Purkinje cell (primary cell): ENCODE data around the gene OSTF1. TPM values are rescaled to one million over a fixed set of nuclear protein-coding genes. Genes with fewer than 3 reads are reported as not detected.

Experiments used
- polyA plus RNA-seq: library from polyadenylated mRNA; unstranded; fragments of >200 nt; fragmentation: Nextera tagmentation; gene quantifications from 2 replicates; pipeline ENCODE4 v1.2.1, GENCODE V29; 2014

The OSTF1 gene, protein sequence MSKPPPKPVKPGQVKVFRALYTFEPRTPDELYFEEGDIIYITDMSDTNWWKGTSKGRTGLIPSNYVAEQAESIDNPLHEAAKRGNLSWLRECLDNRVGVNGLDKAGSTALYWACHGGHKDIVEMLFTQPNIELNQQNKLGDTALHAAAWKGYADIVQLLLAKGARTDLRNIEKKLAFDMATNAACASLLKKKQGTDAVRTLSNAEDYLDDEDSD
- 26.5 and 48.7 TPM in 2 replicates for polyA plus RNA-seq

DNA sequence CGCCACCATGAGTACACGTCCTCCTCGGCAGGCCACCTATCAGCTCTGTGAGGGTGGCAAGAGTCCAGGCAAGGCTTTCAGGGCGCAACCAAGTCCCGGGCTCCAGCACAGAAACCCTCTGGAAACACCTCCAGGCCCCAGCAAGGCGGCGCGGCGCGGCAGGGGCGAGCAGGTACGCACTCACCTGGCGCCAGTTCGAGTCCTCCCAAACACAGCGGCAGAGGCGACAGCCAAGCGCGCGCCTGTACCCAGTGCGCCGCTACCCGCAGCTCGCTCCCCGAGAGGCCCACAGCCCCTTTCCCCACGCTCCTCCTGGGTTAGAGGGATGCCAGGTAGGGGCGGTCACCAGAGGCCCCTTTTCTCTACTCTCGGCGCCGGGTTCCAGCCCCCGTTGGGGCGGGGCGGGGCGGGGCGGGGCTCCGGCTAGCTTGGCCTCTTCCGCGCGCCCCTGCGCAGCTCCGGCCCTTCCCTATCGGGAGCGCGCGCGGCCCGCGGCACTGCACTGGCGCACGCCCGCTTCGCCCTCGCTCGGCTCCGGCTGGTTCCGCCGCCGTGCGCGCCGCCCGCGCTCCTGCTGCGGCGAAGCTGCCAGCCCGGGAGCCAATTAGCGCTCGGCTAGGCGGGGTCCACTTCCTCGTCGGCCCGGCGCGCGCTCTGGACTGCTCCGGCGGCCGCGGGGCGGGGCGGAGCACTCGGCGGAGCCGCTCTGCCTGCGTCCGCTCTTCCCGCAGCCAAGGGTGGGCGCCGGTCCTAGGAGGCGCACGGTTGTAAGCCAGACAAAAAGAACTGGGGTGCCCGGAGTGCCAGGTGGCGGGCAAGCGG, at the start of gene OSTF1, which contains the start of gene NMRK1:
OSTF1 (plus strand) TSS at position 691 of the 822 bp plus-strand sequence. CDS start 179 bp downstream, outside the sequence.
NMRK1 (minus strand) TSS at position 332 of the 822 bp plus-strand sequence. CDS start 5,040 bp downstream, outside the sequence.

Other genes with a start within 250 kb of the OSTF1 start
- not detected in 2 replicates for gene TRPM6, start 200.6 kb upstream of the OSTF1 start, polyA plus RNA-seq
- gene C9orf40, start 135.6 kb upstream of the OSTF1 start, polyA plus RNA-seq = 6.5 and 11.2 TPM in 2 replicates
- gene CARNMT1, start 60.2 kb upstream of the OSTF1 start, polyA plus RNA-seq = 12.2 and 15.4 TPM in 2 replicates
- 24.6 and 41.4 TPM in 2 replicates for gene NMRK1, start 359 bp upstream of the OSTF1 start, polyA plus RNA-seq